K562 (cell line): Measurements from ENCODE around the gene SCARF2. TPM values are rescaled to one million over a fixed set of nuclear protein-coding genes. Genes with fewer than 3 reads are reported as not detected.
"Not testable (repeated sequence)": the region's sequence is repeated elsewhere in the genome, so short reads cannot be mapped to it uniquely, and the experiment has no call there.

Experiments
- ATF1 ChIP-seq, 2 experiments: fragments of 450-650 bp in 1 of 2; IDR thresholded peaks; 2 replicates each; pipeline ENCODE4 v1.6.1; 2016; ENCODE audit warnings: missing compliant biosample characterization in 1 of 2, missing genetic modification characterization in 1 of 2
- BRCA1 ChIP-seq, 2 experiments: fragments of 450-650 bp in 1 of 2; sonication (generic) in 1 of 2; formaldehyde crosslinking in 1 of 2; IDR thresholded peaks; 2 replicates each; pipeline versions ENCODE4 v1.5.0 to v1.6.1; 2017 to 2020; ENCODE audit warnings: mild to moderate bottlenecking in 1 of 2, missing genetic modification reagents in 1 of 2
- ELF4 ChIP-seq: fragments of 450-650 bp; formaldehyde crosslinking; IDR thresholded peaks from 2 replicates; pipeline ENCODE4 v1.4.0; 2022; ENCODE audit warnings: missing genetic modification characterization
- GATA2 ChIP-seq: sonication (generic); formaldehyde crosslinking; IDR thresholded peaks from 2 replicates; pipeline ENCODE4 v1.4.0; 2020; ENCODE audit warnings: mild to moderate bottlenecking, missing genetic modification reagents
- NR4A1 ChIP-seq, 2 experiments: fragments of 250-450 bp in 1 of 2; fragments of 450-650 bp in 1 of 2; sonication (Bioruptor Pico) in 1 of 2; IDR thresholded peaks; 2 replicates each; pipeline versions ENCODE4 v1.4.0 to v1.6.1; 2016 to 2020; ENCODE audit warnings: mild to moderate bottlenecking in 2 of 2, missing compliant biosample characterization in 1 of 2, missing genetic modification characterization in 1 of 2, moderate library complexity in 1 of 2
- POLR2AphosphoS2 ChIP-seq: IDR thresholded peaks from 2 replicates; pipeline ENCODE4 v1.6.1; 2012; ENCODE audit warnings: low read length, improper control_type of control experiment
- SETDB1 ChIP-seq: IDR thresholded peaks from one replicate; pipeline ENCODE4 v1.6.1; 2012; ENCODE audit warnings: low read length, control low read depth, inconsistent platforms
- ZNF124 ChIP-seq: sonication (generic); formaldehyde crosslinking; IDR thresholded peaks from 2 replicates; pipeline ENCODE4 v1.8.1; 2022; ENCODE audit warnings: missing genetic modification reagents
- ZNF232 ChIP-seq: sonication (generic); formaldehyde crosslinking; IDR thresholded peaks from 2 replicates; pipeline ENCODE4 v1.8.0; 2022; ENCODE audit warnings: mild to moderate bottlenecking, missing genetic modification reagents
- ZNF408 ChIP-seq: fragments of 250-450 bp; sonication (Bioruptor Pico); IDR thresholded peaks from 2 replicates; pipeline ENCODE4 v1.4.0; 2020; ENCODE audit warnings: low read depth, mild to moderate bottlenecking, moderate library complexity
- ZSCAN32 ChIP-seq: fragments of 450-650 bp; formaldehyde crosslinking; IDR thresholded peaks from 2 replicates; pipeline ENCODE4 v1.4.0; 2020; ENCODE audit warnings: mild to moderate bottlenecking, moderate library complexity
- polyA plus RNA-seq, 8 experiments: library from polyadenylated mRNA; depleted of rRNA in 4 of 8; stranded (reverse) in 5 of 8; unstranded in 3 of 8; fragments of >200 nt; fragmentation: Nextera tagmentation in 2 of 8; fragmentation: Illumina TruSeq in 1 of 8; extraction: Ambion mirVana in 2 of 8; extraction: Trizol in 1 of 8; gene quantifications; 2 replicates each; pipeline versions ENCODE4 v1.2.1 to v1.2.3, GENCODE V29; 2011 to 2014; ENCODE audit warnings: inconsistent platforms in 1 of 8, missing spikeins in 1 of 8
- total RNA-seq, 7 experiments: library from RNA; depleted of rRNA in 6 of 7; stranded (reverse); fragments of >200 nt in 6 of 7; fragmentation: Illumina TruSeq in 2 of 7; extraction: Trizol in 2 of 7; gene quantifications; 2 replicates each; pipeline versions ENCODE4 v1.2.1 to v1.2.3, GENCODE V29; 2011 to 2021; ENCODE audit warnings: low replicate concordance in 1 of 7
- TF ChIP-seq, protein P1 (sequence below), 2 experiments: IDR thresholded peaks in 1 of 2; conservative IDR thresholded peaks in 1 of 2; 2 replicates each; pipeline ENCODE4 v1.6.1; 2016; ENCODE audit warnings: low read depth in 2 of 2, mild to moderate bottlenecking in 1 of 2, missing compliant biosample characterization in 1 of 2, missing genetic modification characterization in 1 of 2, moderate library complexity in 1 of 2
- TF ChIP-seq, protein P2 (sequence below): fragments of 450-650 bp; IDR thresholded peaks from 2 replicates; pipeline ENCODE4 v1.6.1; 2018; ENCODE audit not compliant: partially characterized antibody
- TF ChIP-seq, protein P3 (sequence below), 2 experiments: fragments of 450-650 bp in 1 of 2; sonication (generic) in 1 of 2; formaldehyde crosslinking in 1 of 2; IDR thresholded peaks in 1 of 2; conservative IDR thresholded peaks in 1 of 2; 2 replicates each; pipeline versions ENCODE4 v1.6.1 to v1.8.1; 2016 to 2023; ENCODE audit warnings: mild to moderate bottlenecking in 2 of 2, moderate library complexity in 2 of 2, inconsistent platforms in 1 of 2, missing genetic modification reagents in 1 of 2
- TF ChIP-seq, protein P4 (sequence below): sonication (generic); formaldehyde crosslinking; IDR thresholded peaks from 2 replicates; pipeline ENCODE4 v1.8.0; 2022; ENCODE audit warnings: mild to moderate bottlenecking, missing genetic modification reagents

The SCARF2 gene
- total and polyA plus RNA-seq, 9 of the 15 experiments (the other 6 are each of a cell fraction or from before 2014, with no cell fraction given) = 0.06 to 0.32 (median 0.21) TPM; not detected in 5

DNA sequence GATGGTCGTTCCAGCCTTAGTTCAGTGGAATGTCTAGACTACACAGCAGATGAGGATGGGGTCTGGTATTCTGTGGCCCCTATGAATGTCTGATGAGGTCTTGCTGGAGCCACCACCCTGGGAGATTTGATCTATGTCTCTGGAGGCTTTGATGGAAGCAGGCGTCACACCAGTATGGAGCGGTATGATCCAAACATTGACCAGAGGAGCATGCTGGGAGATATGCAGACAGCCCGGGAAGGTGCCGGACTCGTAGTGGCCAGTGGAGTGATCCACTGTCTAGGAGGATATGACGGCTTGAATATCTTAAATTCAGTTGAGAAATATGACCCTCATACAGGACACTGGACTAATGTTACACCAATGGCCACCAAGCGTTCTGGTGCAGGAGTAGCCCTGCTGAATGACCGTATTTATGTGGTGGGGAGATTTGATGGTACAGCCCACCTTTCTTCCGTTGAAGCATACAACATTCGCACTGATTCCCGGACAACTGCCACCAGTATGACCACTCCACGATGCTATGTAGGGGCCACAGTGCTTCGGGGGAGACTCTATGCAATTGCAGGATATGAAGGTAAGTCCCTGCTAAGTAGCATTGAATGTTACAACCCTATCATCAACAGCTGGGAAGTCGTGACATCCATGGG is 13.6 kb upstream of the SCARF2 start (continued):
- TF ChIP-seq, protein P1, sequence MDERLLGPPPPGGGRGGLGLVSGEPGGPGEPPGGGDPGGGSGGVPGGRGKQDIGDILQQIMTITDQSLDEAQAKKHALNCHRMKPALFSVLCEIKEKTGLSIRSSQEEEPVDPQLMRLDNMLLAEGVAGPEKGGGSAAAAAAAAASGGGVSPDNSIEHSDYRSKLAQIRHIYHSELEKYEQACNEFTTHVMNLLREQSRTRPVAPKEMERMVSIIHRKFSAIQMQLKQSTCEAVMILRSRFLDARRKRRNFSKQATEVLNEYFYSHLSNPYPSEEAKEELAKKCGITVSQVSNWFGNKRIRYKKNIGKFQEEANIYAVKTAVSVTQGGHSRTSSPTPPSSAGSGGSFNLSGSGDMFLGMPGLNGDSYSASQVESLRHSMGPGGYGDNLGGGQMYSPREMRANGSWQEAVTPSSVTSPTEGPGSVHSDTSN (CRISPR knock-in tag; IDR thresholded peaks at IDR 0.05; ENCODE audit: low read depth) = peak; percentile 24; the same call in 1 of the 2 replicates
- TF ChIP-seq, protein P1 (tag; conservative IDR thresholded peaks at IDR 0.05; ENCODE audit: low read depth) = not testable (repeated sequence)
- peak; percentile 29; the same call in 1 of the 2 replicates for TF ChIP-seq POLR2AphosphoS2
- peak; percentile 35 for TF ChIP-seq SETDB1
- TF ChIP-seq ATF1 (CRISPR knock-in tag; IDR thresholded peaks at IDR 0.05); BRCA1 (IDR thresholded peaks at IDR 0.05); NR4A1 (tag; IDR thresholded peaks at IDR 0.05): not testable (repeated sequence)
- peak; percentile 37; the same call in 1 of the 2 replicates for TF ChIP-seq ATF1 (tag; IDR thresholded peaks at IDR 0.05)
- TF ChIP-seq, protein P2, sequence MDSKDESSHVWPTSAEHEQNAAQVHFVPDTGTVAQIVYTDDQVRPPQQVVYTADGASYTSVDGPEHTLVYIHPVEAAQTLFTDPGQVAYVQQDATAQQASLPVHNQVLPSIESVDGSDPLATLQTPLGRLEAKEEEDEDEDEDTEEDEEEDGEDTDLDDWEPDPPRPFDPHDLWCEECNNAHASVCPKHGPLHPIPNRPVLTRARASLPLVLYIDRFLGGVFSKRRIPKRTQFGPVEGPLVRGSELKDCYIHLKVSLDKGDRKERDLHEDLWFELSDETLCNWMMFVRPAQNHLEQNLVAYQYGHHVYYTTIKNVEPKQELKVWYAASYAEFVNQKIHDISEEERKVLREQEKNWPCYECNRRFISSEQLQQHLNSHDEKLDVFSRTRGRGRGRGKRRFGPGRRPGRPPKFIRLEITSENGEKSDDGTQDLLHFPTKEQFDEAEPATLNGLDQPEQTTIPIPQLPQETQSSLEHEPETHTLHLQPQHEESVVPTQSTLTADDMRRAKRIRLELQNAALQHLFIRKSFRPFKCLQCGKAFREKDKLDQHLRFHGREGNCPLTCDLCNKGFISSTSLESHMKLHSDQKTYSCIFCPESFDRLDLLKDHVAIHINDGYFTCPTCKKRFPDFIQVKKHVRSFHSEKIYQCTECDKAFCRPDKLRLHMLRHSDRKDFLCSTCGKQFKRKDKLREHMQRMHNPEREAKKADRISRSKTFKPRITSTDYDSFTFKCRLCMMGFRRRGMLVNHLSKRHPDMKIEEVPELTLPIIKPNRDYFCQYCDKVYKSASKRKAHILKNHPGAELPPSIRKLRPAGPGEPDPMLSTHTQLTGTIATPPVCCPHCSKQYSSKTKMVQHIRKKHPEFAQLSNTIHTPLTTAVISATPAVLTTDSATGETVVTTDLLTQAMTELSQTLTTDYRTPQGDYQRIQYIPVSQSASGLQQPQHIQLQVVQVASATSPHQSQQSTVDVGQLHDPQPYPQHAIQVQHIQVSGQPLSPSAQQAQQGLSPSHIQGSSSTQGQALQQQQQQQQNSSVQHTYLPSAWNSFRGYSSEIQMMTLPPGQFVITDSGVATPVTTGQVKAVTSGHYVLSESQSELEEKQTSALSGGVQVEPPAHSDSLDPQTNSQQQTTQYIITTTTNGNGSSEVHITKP = peak; percentile 94
- TF ChIP-seq ZNF408 (CRISPR knock-in tag) = 0 out of 2 replicates have a peak, but pooled peaks have one; percentile 22
- TF ChIP-seq, protein P3, sequence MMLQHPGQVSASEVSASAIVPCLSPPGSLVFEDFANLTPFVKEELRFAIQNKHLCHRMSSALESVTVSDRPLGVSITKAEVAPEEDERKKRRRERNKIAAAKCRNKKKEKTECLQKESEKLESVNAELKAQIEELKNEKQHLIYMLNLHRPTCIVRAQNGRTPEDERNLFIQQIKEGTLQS (IDR thresholded peaks at IDR 0.05) = not testable (repeated sequence)
- TF ChIP-seq, protein P3 (CRISPR knock-in tag; conservative IDR thresholded peaks at IDR 0.05) = 0 out of 2 replicates have a peak, but pooled peaks have one; percentile 23
- TF ChIP-seq ZNF232 = peak; percentile 55; the same call in 1 of the 2 replicates
- TF ChIP-seq ELF4 = 0 out of 2 replicates have a peak, but pooled peaks have one; percentile 27
- 0 out of 2 replicates have a peak, but pooled peaks have one; percentile 20 for TF ChIP-seq ZSCAN32
- 0 out of 2 replicates have a peak, but pooled peaks have one; percentile 80 for TF ChIP-seq BRCA1 (CRISPR knock-in tag; IDR thresholded peaks at IDR 0.05)
- TF ChIP-seq NR4A1 (CRISPR knock-in tag; IDR thresholded peaks at IDR 0.05) = peak; percentile 17; the same call in 1 of the 2 replicates
- TF ChIP-seq ZNF124 (CRISPR knock-in tag) = 0 out of 2 replicates have a peak, but pooled peaks have one; percentile 33
- TF ChIP-seq, protein P4, sequence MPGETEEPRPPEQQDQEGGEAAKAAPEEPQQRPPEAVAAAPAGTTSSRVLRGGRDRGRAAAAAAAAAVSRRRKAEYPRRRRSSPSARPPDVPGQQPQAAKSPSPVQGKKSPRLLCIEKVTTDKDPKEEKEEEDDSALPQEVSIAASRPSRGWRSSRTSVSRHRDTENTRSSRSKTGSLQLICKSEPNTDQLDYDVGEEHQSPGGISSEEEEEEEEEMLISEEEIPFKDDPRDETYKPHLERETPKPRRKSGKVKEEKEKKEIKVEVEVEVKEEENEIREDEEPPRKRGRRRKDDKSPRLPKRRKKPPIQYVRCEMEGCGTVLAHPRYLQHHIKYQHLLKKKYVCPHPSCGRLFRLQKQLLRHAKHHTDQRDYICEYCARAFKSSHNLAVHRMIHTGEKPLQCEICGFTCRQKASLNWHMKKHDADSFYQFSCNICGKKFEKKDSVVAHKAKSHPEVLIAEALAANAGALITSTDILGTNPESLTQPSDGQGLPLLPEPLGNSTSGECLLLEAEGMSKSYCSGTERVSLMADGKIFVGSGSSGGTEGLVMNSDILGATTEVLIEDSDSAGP (CRISPR knock-in tag) = 0 out of 2 replicates have a peak, but pooled peaks have one; percentile 44
- peak; percentile 25; the same call in 1 of the 2 replicates for TF ChIP-seq GATA2 (CRISPR knock-in tag)
